Right lobe of liver (tissue), 4 donors: ENCODE data around the gene CLDND1.

Experiments
- CTCF ChIP-seq, 4 donors: fragments of 200-600 bp in 3 of 4; fragments of 450-650 bp in 1 of 4; IDR thresholded peaks; one replicate each; pipeline versions ENCODE4 v1.5.1 to v1.8.0; 2016 to 2022; ENCODE audit warnings: antibody characterized with exemption in 4 of 4, mild to moderate bottlenecking in 2 of 4
- POLR2A ChIP-seq: fragments of 450-650 bp; IDR thresholded peaks from one replicate; pipeline ENCODE4 v1.6.1; 2017; ENCODE audit warnings: antibody characterized with exemption, mild to moderate bottlenecking
- donor health status: DM: no; HTN: no; CAD: no.
- donor health status: DM: no; HTN: no; CAD: no.
- donor health status: DM: no; HTN: yes; CAD: no.

GRCh38 chr3:98513091-98513511 lies 9.6 kb downstream of the CLDND1 start:
- TF ChIP-seq POLR2A (no peak), CTCF (IDR thresholded peaks at IDR 0.05) (no peak)
